K562 (cell line): ENCODE data around the gene BLOC1S3. TPM values are rescaled to one million over a fixed set of nuclear protein-coding genes. Genes with fewer than 3 reads are reported as not detected.

Experiments
- ATAC-seq: fragments of 200-7000 bp; cut with Tn5 transposase; 3 replicates; pipeline ENCODE4 v1.9.1; 2020; ENCODE audit warnings: moderate library complexity
- BruUV-seq: library from RNA; stranded (reverse); fragments of 400-500 nt; replicated peaks from 2 replicates; lab custom pipeline; 2021; lab: Mats Ljungman, UMichigan
- CTCF ChIA-PET: fragments of 300-600 bp; formaldehyde crosslinking; extraction: SDS; loops from one replicate; lab custom pipeline; 2021; ENCODE audit warnings: low intra/inter-chr PET ratio; lab: Yijun Ruan, JAX
- POLR2A ChIA-PET: fragments of 300-600, 350-650 bp; sonication (Branson Sonifier 250); formaldehyde crosslinking; extraction: SDS; loops from one replicate; lab custom pipeline; 2021; ENCODE audit warnings: antibody characterized with exemption, inconsistent platforms; lab: Yijun Ruan, JAX
- DNase-seq, 4 experiments: peaks; one replicate each; pipeline versions ENCODE4 v3.0.0 to v3.0.0-alpha.2; 2011 to 2018; ENCODE audit warnings: low spot score in 3 of 4, mixed read lengths in 3 of 4; ENCODE audit errors: extremely low read depth in 1 of 4
- FAIRE-seq: peaks from 2 replicates; lab custom pipeline; 2011; peaks lifted over from hg19 to GRCh38; lab: Jason Lieb, UNC
- H2AFZ ChIP-seq: 2 replicates; pipeline ENCODE4 v1.6.0; 2011; ENCODE audit warnings: low read depth, low read length, control low read depth, inconsistent platforms
- H3K27ac ChIP-seq: fragments of 200-600 bp; 3 replicates; pipeline ENCODE4 v1.8.0; 2011; ENCODE audit warnings: low read depth, mild to moderate bottlenecking, control low read depth, inconsistent platforms, low read length, moderate library complexity, mixed read lengths; ENCODE audit errors: extremely low read depth
- H3K27me3 ChIP-seq, 2 experiments: fragments of 300-600 bp in 1 of 2; 2 replicates in 1 of 2; 3 replicates in 1 of 2; pipeline versions ENCODE4 v1.6.0 to v1.8.0; 2011; ENCODE audit warnings: inconsistent platforms in 2 of 2, low read length in 2 of 2, mild to moderate bottlenecking in 1 of 2, mixed read lengths in 1 of 2, moderate library complexity in 1 of 2; ENCODE audit not compliant: control insufficient read depth in 2 of 2, insufficient read depth in 2 of 2
- H3K36me3 ChIP-seq: fragments of 300-600 bp; 3 replicates; pipeline ENCODE4 v1.8.0; 2011; ENCODE audit warnings: mild to moderate bottlenecking, low read length, inconsistent platforms; ENCODE audit not compliant: control insufficient read depth, insufficient read depth
- H3K4me1 ChIP-seq, 2 experiments: fragments of 200-600 bp in 1 of 2; replicated peaks in 1 of 2; 2 replicates in 1 of 2; 3 replicates in 1 of 2; pipeline versions ENCODE4 v1.5.1 to v1.8.0; 2011; ENCODE audit warnings: inconsistent platforms in 2 of 2, low read length in 2 of 2, mild to moderate bottlenecking in 1 of 2, mixed read lengths in 1 of 2, moderate library complexity in 1 of 2; ENCODE audit not compliant: control insufficient read depth in 2 of 2, insufficient read depth in 2 of 2
- H3K4me2 ChIP-seq: 2 replicates; pipeline ENCODE4 v1.6.1; 2011; ENCODE audit warnings: low read length, control low read depth, inconsistent platforms, mixed read lengths; ENCODE audit not compliant: insufficient read depth
- H3K4me3 ChIP-seq: fragments of 200-600 bp; sonication (generic), shearing (Covaris generic); 2 replicates; pipeline ENCODE4 v1.5.1; 2016; ENCODE audit warnings: control low read depth, inconsistent platforms
- H3K79me2 ChIP-seq: fragments of 200-600 bp; 3 replicates; pipeline ENCODE4 v1.8.0; 2011; ENCODE audit warnings: low read length, inconsistent platforms; ENCODE audit not compliant: control insufficient read depth, insufficient read depth
- H3K9ac ChIP-seq, 2 experiments: 2 replicates each; pipeline versions ENCODE4 v1.6.0 to v1.6.1; 2011; ENCODE audit warnings: low read depth in 2 of 2, low read length in 2 of 2, control low read depth in 1 of 2, inconsistent platforms in 1 of 2, mild to moderate bottlenecking in 1 of 2, mixed read lengths in 1 of 2; ENCODE audit not compliant: insufficient read depth in 1 of 2
- H3K9me1 ChIP-seq: one replicate; pipeline ENCODE4 v1.6.0; 2011; ENCODE audit warnings: inconsistent platforms, mild to moderate bottlenecking, low read length, moderate library complexity; ENCODE audit not compliant: control insufficient read depth, insufficient read depth
- H3K9me3 ChIP-seq: replicated peaks from 2 replicates; pipeline ENCODE4 v1.5.1; 2011; ENCODE audit warnings: low read depth, low read length, inconsistent platforms; ENCODE audit not compliant: control insufficient read depth, insufficient read depth
- H4K20me1 ChIP-seq: replicated peaks from 2 replicates; pipeline ENCODE4 v1.6.1; 2011; ENCODE audit warnings: low read length, inconsistent platforms, mixed read lengths; ENCODE audit not compliant: control insufficient read depth, insufficient read depth
- E2F3 ChIP-seq: fragments of 250-450 bp; sonication (Bioruptor Pico); IDR thresholded peaks from 2 replicates; pipeline ENCODE4 v1.4.0; 2020; ENCODE audit warnings: mild to moderate bottlenecking
- GABPB1 ChIP-seq: sonication (generic); formaldehyde crosslinking; IDR thresholded peaks from 2 replicates; pipeline ENCODE4 v1.8.0; 2022; ENCODE audit warnings: mild to moderate bottlenecking, missing genetic modification reagents
- HLTF ChIP-seq: fragments of 450-650 bp; IDR thresholded peaks from 2 replicates; pipeline ENCODE4 v1.6.1; 2016
- MED1 ChIP-seq: sonication (generic); formaldehyde crosslinking; IDR thresholded peaks from 2 replicates; pipeline ENCODE4 v1.8.1; 2023; ENCODE audit warnings: missing genetic modification reagents, borderline replicate concordance
- RBFOX2 ChIP-seq: fragments of 200-400 bp; formaldehyde crosslinking; IDR thresholded peaks from 2 replicates; pipeline ENCODE4 v1.6.1; 2017; ENCODE audit warnings: low read depth, mild to moderate bottlenecking, low read length, moderate library complexity
- TCFL5 ChIP-seq: fragments of 250-450 bp; sonication (Bioruptor Pico); conservative IDR thresholded peaks from 2 replicates; pipeline ENCODE4 v1.6.1; 2021; ENCODE audit warnings: mild to moderate bottlenecking, moderate library complexity, matching md5 sums
- ZBTB2 ChIP-seq: fragments of 450-650 bp; IDR thresholded peaks from 2 replicates; pipeline ENCODE4 v1.6.1; 2016; ENCODE audit warnings: antibody characterized with exemption
- ZNF609 ChIP-seq: sonication (generic); formaldehyde crosslinking; IDR thresholded peaks from 2 replicates; pipeline ENCODE4 v1.8.1; 2023; ENCODE audit warnings: missing genetic modification reagents, mild to moderate bottlenecking, borderline replicate concordance
- WGBS: fragments of 100-300 bp; shearing (Covaris generic); methylation state at CpG from one replicate; pipeline ENCODE4 v1.1.6; 2016; ENCODE audit warnings: low coverage, mixed read lengths; ENCODE audit not compliant: insufficient coverage; ENCODE audit errors: missing lambda C conversion rate; 5-methylcytosine and 5-hydroxymethylcytosine counted together
- in situ Hi-C: fragments of 300-500 bp; cut with MboI; formaldehyde crosslinking; loops from 4 replicates; pipeline ENCODE4 v1.15.0; 2018; ENCODE audit warnings: inconsistent platforms, mixed read lengths
- intact Hi-C: fragments of 100-400 bp; cut with micrococcal nuclease; formaldehyde crosslinking; loops from 2 replicates; pipeline ENCODE4 v1.14.2; 2022
- polyA plus RNA-seq, 8 experiments: library from polyadenylated mRNA; depleted of rRNA in 4 of 8; stranded (reverse) in 5 of 8; unstranded in 3 of 8; fragments of >200 nt; fragmentation: Nextera tagmentation in 2 of 8; fragmentation: Illumina TruSeq in 1 of 8; extraction: Ambion mirVana in 2 of 8; extraction: Trizol in 1 of 8; gene quantifications; 2 replicates each; pipeline versions ENCODE4 v1.2.1 to v1.2.3, GENCODE V29; 2011 to 2014; ENCODE audit warnings: inconsistent platforms in 1 of 8, missing spikeins in 1 of 8
- total RNA-seq, 7 experiments: library from RNA; depleted of rRNA in 6 of 7; stranded (reverse); fragments of >200 nt in 6 of 7; fragmentation: Illumina TruSeq in 2 of 7; extraction: Trizol in 2 of 7; gene quantifications; 2 replicates each; pipeline versions ENCODE4 v1.2.1 to v1.2.3, GENCODE V29; 2011 to 2021; ENCODE audit warnings: low replicate concordance in 1 of 7
- TF ChIP-seq, protein P1 (sequence below): sonication (generic); formaldehyde crosslinking; IDR thresholded peaks from 2 replicates; pipeline ENCODE4 v1.5.0; 2020; ENCODE audit warnings: missing genetic modification reagents

The BLOC1S3 gene
- total and polyA plus RNA-seq, 9 of the 15 experiments (the other 6 are each of a cell fraction or from before 2014, with no cell fraction given), result 3.9 to 20.2 (median 10.4) TPM

DNA sequence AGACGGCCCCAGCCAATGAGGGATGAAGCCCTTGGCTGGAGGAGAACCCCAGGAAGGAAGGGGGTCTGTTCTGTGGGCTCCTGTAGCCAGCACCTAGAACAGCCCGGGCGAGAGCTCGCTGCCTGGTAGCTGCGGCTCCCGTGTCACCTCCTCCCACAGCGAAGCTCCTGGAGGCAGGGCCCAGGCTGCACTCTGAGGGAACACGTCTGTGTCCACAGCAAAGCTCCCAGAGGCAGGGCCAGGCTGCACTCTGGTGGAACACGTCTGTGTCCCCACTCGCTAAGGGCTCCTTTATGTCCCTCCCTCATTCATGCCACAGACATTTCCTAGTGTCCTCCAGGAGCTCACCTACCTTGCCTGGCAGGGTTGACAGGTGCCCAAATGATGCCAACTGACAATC is 9.0 kb upstream of the BLOC1S3 start:
- peaks cover 41 to 53% of the 10 kb centered on the region in 2 experiments for H3K4me1 ChIP-seq
- POLR2A ChIA-PET, result interaction anchor here (0.7 to 1.1 kb wide), 2 partner anchors 13 to 14 kb away, joined by 3 to 4 read pairs; no protein-coding TSS in a partner anchor

More for the DNA sequence above, 9.0 kb upstream of the BLOC1S3 start:
- no peak overlapping the region for H3K4me3 ChIP-seq
- CTCF ChIA-PET, result no interaction called here
- intact Hi-C loops, result no loop called here
- peaks cover 14% of the 10 kb centered on the region; the same call in 2 of the 3 replicates for H3K79me2 ChIP-seq
- H2AFZ ChIP-seq, result no peak overlapping the region
- in situ Hi-C loops, result no loop called here
- H3K36me3 ChIP-seq, result no peaks in the 10 kb centered on the region
- FAIRE-seq (no peak), ATAC-seq (no peak), DNase-seq (no peak)
- no peaks in the 10 kb centered on the region for H3K9me3 ChIP-seq
- H3K27ac ChIP-seq, result no peak overlapping the region
- H3K9me1 ChIP-seq, result no peaks in the 10 kb centered on the region
- H3K9ac ChIP-seq, result peak overlapping the region in 1 of 2 experiments; percentile 87; a peak in 2 of 4 replicates
- TF ChIP-seq RBFOX2 (0 out of 2 replicates have a peak, but pooled peaks have one; percentile 9), MED1 (CRISPR knock-in tag) (no peak), E2F3 (no peak), GABPB1 (CRISPR knock-in tag) (no peak), ZBTB2 (no peak), ZNF609 (no peak), TCFL5 (CRISPR knock-in tag) (no peak), HLTF (no peak)
- TF ChIP-seq, protein P1, sequence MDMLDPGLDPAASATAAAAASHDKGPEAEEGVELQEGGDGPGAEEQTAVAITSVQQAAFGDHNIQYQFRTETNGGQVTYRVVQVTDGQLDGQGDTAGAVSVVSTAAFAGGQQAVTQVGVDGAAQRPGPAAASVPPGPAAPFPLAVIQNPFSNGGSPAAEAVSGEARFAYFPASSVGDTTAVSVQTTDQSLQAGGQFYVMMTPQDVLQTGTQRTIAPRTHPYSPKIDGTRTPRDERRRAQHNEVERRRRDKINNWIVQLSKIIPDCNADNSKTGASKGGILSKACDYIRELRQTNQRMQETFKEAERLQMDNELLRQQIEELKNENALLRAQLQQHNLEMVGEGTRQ (CRISPR knock-in tag), result no peak
- 79% methylated on average over 6 of the region's 10 CpGs for WGBS
- H3K27me3 ChIP-seq, result no peaks in the 10 kb centered on the region
- no TSS peak for BruUV-seq
- H3K4me2 ChIP-seq, result no peak overlapping the region
- H4K20me1 ChIP-seq, result peaks cover 8% of the 10 kb centered on the region
